Activated naive CD4-positive, alpha-beta T cell treated with anti-CD3 and anti-CD28 coated beads for 36 hours (primary cell): Measurements from ENCODE around the gene ARID5A. TPM values are rescaled to one million over a fixed set of nuclear protein-coding genes. Genes with fewer than 3 reads are reported as not detected.

Experiments used
- CTCF ChIA-PET: fragments of 350-600 bp; sonication (Branson Sonifier 250); formaldehyde crosslinking; loops from one replicate; lab custom pipeline; 2021; ENCODE audit warnings: antibody characterized with exemption; lab: Charles Lee
- DNase-seq: peaks from one replicate; pipeline ENCODE4 v3.0.0-alpha.2; 2020
- H3K27ac Mint-ChIP-seq: one replicate; pipeline ENCODE4 v1.8.0; 2021; ENCODE audit warnings: mild to moderate bottlenecking, mixed read lengths
- H3K27me3 Mint-ChIP-seq: one replicate; pipeline ENCODE4 v1.8.0; 2021; ENCODE audit warnings: low read depth, mixed read lengths
- H3K36me3 Mint-ChIP-seq: one replicate; pipeline ENCODE4 v1.8.0; 2021; ENCODE audit warnings: low read depth, mixed read lengths
- H3K4me1 Mint-ChIP-seq: one replicate; pipeline ENCODE4 v1.8.0; 2021; ENCODE audit warnings: low read depth, mixed read lengths
- H3K4me3 Mint-ChIP-seq: one replicate; pipeline ENCODE4 v1.8.0; 2021; ENCODE audit warnings: mild to moderate bottlenecking, moderate library complexity, mixed read lengths
- H3K9me3 Mint-ChIP-seq: one replicate; pipeline ENCODE4 v1.8.0; 2021; ENCODE audit warnings: mixed read lengths
- intact Hi-C: fragments of 100-400 bp; cut with micrococcal nuclease; formaldehyde crosslinking; loops from one replicate; pipeline ENCODE4 v1.15.1; 2023
- total RNA-seq, 2 experiments: library from RNA; stranded (reverse); gene quantifications; one replicate each; pipeline ENCODE4 v1.2.3, GENCODE V29; 2021

Gene ARID5A
- total RNA-seq, 2 experiments from 2014 or later = 349 to 351 TPM

- CTCF ChIA-PET = interaction anchor here (1.0 to 9.3 kb wide), 4 partner anchors 9 to 216 kb away, joined by 3 to 71 read pairs (median 30); no protein-coding TSS in a partner anchor
- no peaks in the 10 kb centered on the region for H3K9me3 Mint-ChIP-seq
These were observed 648 bp downstream of the ARID5A start for GRCh38 chr2:96537066-96537733.

GRCh38 chr2:96537734-96538486 lies 1.4 kb downstream of the ARID5A start:
- peak overlapping the region; percentile 99 for H3K27ac Mint-ChIP-seq
- intact Hi-C loops = loop anchor here (1.0 to 5.0 kb wide), 8 partner anchors 8 to 424 kb away; partner anchors contain the start of genes CIAO1, KANSL3, STARD7 and TMEM127
- no peaks in the 10 kb centered on the region for H3K9me3 Mint-ChIP-seq
- peak overlapping the region; percentile 96 for H3K4me3 Mint-ChIP-seq
- no peaks in the 10 kb centered on the region for H3K27me3 Mint-ChIP-seq
- CTCF ChIA-PET = interaction anchor here (1.0 to 9.3 kb wide), 6 partner anchors 9 to 217 kb away, joined by 3 to 71 read pairs (median 5); no protein-coding TSS in a partner anchor
- H3K36me3 Mint-ChIP-seq = peaks cover 54% of the 10 kb centered on the region
- H3K4me1 Mint-ChIP-seq = peaks cover 60% of the 10 kb centered on the region
- DNase-seq = peak; percentile 51

More at GRCh38 chr2:96537066-96537733, 648 bp downstream of the ARID5A start:
- Mint-ChIP-seq H3K36me3 (peaks cover 47% of the 10 kb centered on the region), H3K27me3 (no peaks in the 10 kb centered on the region), H3K4me1 (peaks cover 60% of the 10 kb centered on the region), H3K27ac (peak overlapping the region; percentile 99), H3K4me3 (peak overlapping the region; percentile 96)
- intact Hi-C loops = loop anchor here (2.0 to 5.0 kb wide), 4 partner anchors 100 to 425 kb away; partner anchors contain the start of genes CIAO1, KANSL3, STARD7 and TMEM127
- peak; percentile 94 for DNase-seq

GRCh38 chr2:96538487-96539214 lies 2.1 kb downstream of the ARID5A start:
- intact Hi-C loops = loop anchor here (1.0 to 5.0 kb wide), 7 partner anchors 8 to 424 kb away; partner anchors contain the start of genes CIAO1, KANSL3 and TMEM127
- peak overlapping the region; percentile 96 for H3K4me3 Mint-ChIP-seq
- peak; percentile 95 for DNase-seq
- H3K27ac Mint-ChIP-seq = peak overlapping the region; percentile 99
- peaks cover 60% of the 10 kb centered on the region for H3K4me1 Mint-ChIP-seq
- H3K9me3 Mint-ChIP-seq = no peaks in the 10 kb centered on the region
- peaks cover 61% of the 10 kb centered on the region for H3K36me3 Mint-ChIP-seq
- no peaks in the 10 kb centered on the region for H3K27me3 Mint-ChIP-seq
- CTCF ChIA-PET = interaction anchor here (1.2 to 9.3 kb wide), 5 partner anchors 10 to 132 kb away, joined by 3 to 71 read pairs (median 6); no protein-coding TSS in a partner anchor

GRCh38 chr2:96539215-96539920 lies 2.8 kb downstream of the ARID5A start:
- H3K27ac Mint-ChIP-seq = peak overlapping the region; percentile 99
- peaks cover 69% of the 10 kb centered on the region for H3K36me3 Mint-ChIP-seq
- peaks cover 60% of the 10 kb centered on the region for H3K4me1 Mint-ChIP-seq
- peak overlapping the region; percentile 96 for H3K4me3 Mint-ChIP-seq
- no peak for DNase-seq
- H3K9me3 Mint-ChIP-seq = no peaks in the 10 kb centered on the region
- H3K27me3 Mint-ChIP-seq = no peaks in the 10 kb centered on the region
- CTCF ChIA-PET = interaction anchor here (0.9 to 9.3 kb wide), 8 partner anchors 9 to 132 kb away, joined by 3 to 71 read pairs (median 4); no protein-coding TSS in a partner anchor
- intact Hi-C loops = loop anchor here (2.0 to 5.0 kb wide), 4 partner anchors 15 to 423 kb away; partner anchors contain the start of genes CIAO1, KANSL3 and TMEM127

- intact Hi-C loops = no loop called here
- H3K27ac Mint-ChIP-seq = peak overlapping the region; percentile 99
- H3K4me1 Mint-ChIP-seq = peaks cover 64% of the 10 kb centered on the region
- H3K4me3 Mint-ChIP-seq = peak overlapping the region; percentile 96
- CTCF ChIA-PET = interaction anchor here (0.7 to 9.3 kb wide), 6 partner anchors 12 to 48 kb away, joined by 3 to 71 read pairs (median 3); no protein-coding TSS in a partner anchor
- H3K36me3 Mint-ChIP-seq = peaks cover 74% of the 10 kb centered on the region
- no peak for DNase-seq
- no peaks in the 10 kb centered on the region for H3K27me3 Mint-ChIP-seq
- H3K9me3 Mint-ChIP-seq = no peaks in the 10 kb centered on the region
These were observed 3.6 kb downstream of the ARID5A start for GRCh38 chr2:96540136-96540535.

- peak overlapping the region; percentile 4 for H3K4me3 Mint-ChIP-seq
- intact Hi-C loops = no loop called here
- peaks cover 72% of the 10 kb centered on the region for H3K4me1 Mint-ChIP-seq
- CTCF ChIA-PET = interaction anchor here (0.5 to 9.3 kb wide), 5 partner anchors 8 to 146 kb away, joined by 3 to 71 read pairs (median 4); no protein-coding TSS in a partner anchor
- H3K36me3 Mint-ChIP-seq = peaks cover 87% of the 10 kb centered on the region
- no peak overlapping the region for H3K27ac Mint-ChIP-seq
- no peaks in the 10 kb centered on the region for H3K9me3 Mint-ChIP-seq
- DNase-seq = no peak
- no peaks in the 10 kb centered on the region for H3K27me3 Mint-ChIP-seq
These were observed 5.0 kb downstream of the ARID5A start for GRCh38 chr2:96541398-96542152.

- intact Hi-C loops = no loop called here
- peaks cover 79% of the 10 kb centered on the region for H3K4me1 Mint-ChIP-seq
These were observed 5.9 kb downstream of the ARID5A start for GRCh38 chr2:96542357-96542977.

GRCh38 chr2:96546321-96546720 lies 9.8 kb downstream of the ARID5A start:
- H3K4me3 Mint-ChIP-seq = peak overlapping the region; percentile 21
- peaks cover 65% of the 10 kb centered on the region for H3K36me3 Mint-ChIP-seq
- peak; percentile 49 for DNase-seq
- intact Hi-C loops = loop anchor here (1.0 kb wide), 1 partner anchor 8 kb away; no protein-coding TSS in a partner anchor
- H3K4me1 Mint-ChIP-seq = peaks cover 63% of the 10 kb centered on the region
- CTCF ChIA-PET = interaction anchor here (0.9 to 1.0 kb wide), 2 partner anchors 18 to 28 kb away, joined by 3 to 5 read pairs; no protein-coding TSS in a partner anchor
- H3K9me3 Mint-ChIP-seq = no peaks in the 10 kb centered on the region
- no peaks in the 10 kb centered on the region for H3K27me3 Mint-ChIP-seq
- H3K27ac Mint-ChIP-seq = peak overlapping the region; percentile 88

More at GRCh38 chr2:96542357-96542977, 5.9 kb downstream of the ARID5A start:
- Mint-ChIP-seq H3K36me3 (peaks cover 89% of the 10 kb centered on the region), H3K4me3 (peak overlapping the region; percentile 2), H3K27ac (no peak overlapping the region), H3K9me3 (no peaks in the 10 kb centered on the region), H3K27me3 (no peaks in the 10 kb centered on the region)
- CTCF ChIA-PET = interaction anchor here (0.5 to 9.3 kb wide), 5 partner anchors 9 to 147 kb away, joined by 3 to 71 read pairs (median 3); no protein-coding TSS in a partner anchor
- no peak for DNase-seq

GRCh38 chr2:96546797-96547196 lies 10.2 kb downstream of the ARID5A start:
- intact Hi-C loops = loop anchor here (1.0 kb wide), 1 partner anchor 8 kb away; no protein-coding TSS in a partner anchor

GRCh38 chr2:96547203-96547641 lies 10.7 kb downstream of the ARID5A start:
- Mint-ChIP-seq H3K4me3 (peak overlapping the region; percentile 17), H3K27ac (peak overlapping the region; percentile 65), H3K36me3 (peaks cover 64% of the 10 kb centered on the region), H3K4me1 (peaks cover 55% of the 10 kb centered on the region), H3K27me3 (no peaks in the 10 kb centered on the region), H3K9me3 (no peaks in the 10 kb centered on the region)
- no peak for DNase-seq
- intact Hi-C loops = no loop called here
- CTCF ChIA-PET = interaction anchor here (0.6 to 1.9 kb wide), 6 partner anchors 10 to 78 kb away, joined by 3 to 5 read pairs (median 4); partner anchors contain the start of gene ARID5A

More at GRCh38 chr2:96546797-96547196, 10.2 kb downstream of the ARID5A start:
- Mint-ChIP-seq H3K4me1 (peaks cover 59% of the 10 kb centered on the region), H3K9me3 (no peaks in the 10 kb centered on the region), H3K27me3 (no peaks in the 10 kb centered on the region), H3K4me3 (no peak overlapping the region), H3K27ac (peak overlapping the region; percentile 88), H3K36me3 (peaks cover 63% of the 10 kb centered on the region)
- CTCF ChIA-PET = interaction anchor here (0.9 to 1.9 kb wide), 4 partner anchors 10 to 29 kb away, joined by 3 to 5 read pairs (median 4); partner anchors contain the start of gene ARID5A
- no peak for DNase-seq
